ENCODE measurements around the gene WDR33.
A peak's percentile ranks its signal among the peaks of the same experiment; 100 is the strongest.

Gene WDR33

GRCh38 chr2:127688405-127688804, 122.6 kb downstream of the WDR33 start:
- DNase-seq: no peak

- no peak for DNase-seq
Measured at GRCh38 chr2:127685410-127686080, 125.4 kb downstream of the WDR33 start.

- no peak for DNase-seq
Measured at GRCh38 chr2:127683757-127684156, 127.2 kb downstream of the WDR33 start.

DNA sequence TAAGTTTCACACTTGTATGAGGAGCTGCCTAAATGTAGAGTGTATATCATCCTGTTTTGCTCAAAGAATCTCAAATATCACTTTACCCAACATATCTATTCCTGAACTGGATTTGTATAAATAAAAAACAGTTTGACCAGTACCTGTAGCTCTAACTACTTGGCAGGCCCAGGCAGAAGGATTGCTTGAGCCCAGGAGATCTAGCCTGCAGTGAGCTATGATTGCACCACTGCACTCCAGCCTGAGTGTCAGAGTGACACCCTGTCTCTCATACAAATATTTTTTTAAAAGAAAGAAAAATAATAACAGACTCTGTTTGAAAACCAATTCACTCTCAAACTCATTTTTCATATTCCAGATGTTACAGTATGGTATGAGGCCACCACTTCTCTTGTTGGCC, 127.9 kb downstream of the WDR33 start:
- DNase-seq: no peak

DNA sequence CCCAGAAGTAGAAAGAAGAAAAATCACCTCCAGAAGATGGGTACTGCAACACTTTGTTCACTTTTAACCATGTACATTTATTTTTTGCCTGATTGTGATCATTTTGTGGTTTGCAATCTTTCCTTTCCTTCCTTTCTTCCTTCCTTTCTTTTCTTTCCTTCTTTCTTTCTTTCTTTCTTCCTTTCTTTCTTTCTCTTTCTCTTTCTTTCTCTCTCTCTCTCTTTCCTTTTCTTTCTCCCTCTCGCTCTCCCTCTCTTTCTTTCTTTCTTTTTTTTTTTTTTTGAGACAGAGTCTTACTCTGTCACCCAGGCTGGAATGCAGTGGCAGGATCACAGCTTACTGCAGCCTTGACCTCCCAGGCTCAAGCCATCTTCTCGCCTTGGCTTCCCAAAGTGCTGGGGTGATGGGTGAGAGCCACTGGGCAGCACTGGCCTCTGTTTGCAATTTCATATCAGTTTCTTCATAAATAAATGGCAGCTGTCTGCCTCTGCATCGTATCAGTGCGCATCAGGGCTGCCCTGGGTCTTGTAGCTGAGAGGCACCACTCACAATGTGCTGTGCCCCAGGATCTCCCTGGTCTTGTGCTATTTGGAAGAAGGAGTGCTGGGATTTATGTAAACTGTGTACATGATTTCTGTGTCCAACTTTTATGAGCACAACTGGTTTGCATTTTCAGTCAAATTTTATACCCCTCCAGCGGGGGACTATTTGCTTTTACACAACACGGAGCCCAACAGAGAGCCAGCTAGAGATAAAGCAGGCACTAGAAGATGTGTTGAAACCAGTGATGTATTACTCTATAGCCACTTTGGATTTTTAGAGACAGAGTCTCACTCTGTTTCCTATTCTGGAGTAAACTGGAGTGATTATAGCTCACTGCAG, 128.8 kb downstream of the WDR33 start:
- no peak for DNase-seq

DNA sequence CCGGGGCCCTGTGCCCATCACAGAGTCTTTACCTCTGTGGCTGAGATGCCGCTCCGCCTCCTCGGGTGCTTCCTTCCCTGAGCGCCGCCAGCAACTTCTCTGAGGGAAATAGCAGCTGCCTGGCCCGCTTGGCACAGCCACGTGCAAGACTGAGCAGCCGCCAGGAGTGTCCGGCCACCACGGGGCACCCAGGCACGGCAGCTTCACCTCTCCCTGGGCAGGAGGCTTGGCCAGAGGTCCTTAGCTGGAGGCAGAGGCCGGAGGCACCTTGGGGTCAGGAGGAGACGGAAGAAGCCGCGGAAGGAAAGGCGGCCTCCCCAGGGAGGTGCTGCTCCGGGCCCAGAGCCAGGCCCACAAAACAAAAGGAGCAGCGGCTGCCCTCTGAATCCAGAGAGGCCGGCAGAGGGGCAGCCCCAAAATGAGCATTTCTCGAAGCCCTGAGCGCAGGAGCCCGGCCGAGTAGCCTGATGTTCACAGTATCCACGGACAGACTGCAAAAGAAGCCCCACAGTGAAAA, 129.6 kb downstream of the WDR33 start:
- no peak for DNase-seq

DNA sequence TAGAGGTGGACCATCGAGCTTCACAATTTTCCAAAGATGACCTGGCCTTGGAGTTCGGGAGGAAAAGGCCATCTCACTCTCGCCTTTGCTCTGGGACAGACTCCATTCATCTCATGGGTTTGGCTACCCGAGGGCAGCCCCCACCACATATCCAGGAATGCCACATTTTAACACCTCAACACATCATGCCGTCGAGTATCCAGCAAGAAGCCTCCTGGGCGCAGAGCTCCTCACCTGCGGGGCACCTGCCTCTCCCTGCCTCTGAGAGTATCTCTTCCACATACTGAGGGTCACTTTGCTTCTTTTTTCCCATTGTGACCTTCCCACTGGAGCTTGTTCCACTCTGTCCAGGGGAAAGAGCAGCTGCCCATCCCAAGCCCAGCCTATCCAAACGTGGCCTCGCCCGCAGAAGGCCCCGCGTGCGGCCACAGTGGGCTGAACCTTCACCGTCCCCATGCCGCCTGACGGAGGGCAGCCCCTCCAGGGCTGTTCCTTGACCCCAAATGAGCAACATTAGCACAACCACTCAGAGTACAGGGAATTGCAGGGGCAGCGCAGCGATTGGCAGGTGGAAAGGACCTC, 130.2 kb downstream of the WDR33 start:
- no peak for DNase-seq

DNA sequence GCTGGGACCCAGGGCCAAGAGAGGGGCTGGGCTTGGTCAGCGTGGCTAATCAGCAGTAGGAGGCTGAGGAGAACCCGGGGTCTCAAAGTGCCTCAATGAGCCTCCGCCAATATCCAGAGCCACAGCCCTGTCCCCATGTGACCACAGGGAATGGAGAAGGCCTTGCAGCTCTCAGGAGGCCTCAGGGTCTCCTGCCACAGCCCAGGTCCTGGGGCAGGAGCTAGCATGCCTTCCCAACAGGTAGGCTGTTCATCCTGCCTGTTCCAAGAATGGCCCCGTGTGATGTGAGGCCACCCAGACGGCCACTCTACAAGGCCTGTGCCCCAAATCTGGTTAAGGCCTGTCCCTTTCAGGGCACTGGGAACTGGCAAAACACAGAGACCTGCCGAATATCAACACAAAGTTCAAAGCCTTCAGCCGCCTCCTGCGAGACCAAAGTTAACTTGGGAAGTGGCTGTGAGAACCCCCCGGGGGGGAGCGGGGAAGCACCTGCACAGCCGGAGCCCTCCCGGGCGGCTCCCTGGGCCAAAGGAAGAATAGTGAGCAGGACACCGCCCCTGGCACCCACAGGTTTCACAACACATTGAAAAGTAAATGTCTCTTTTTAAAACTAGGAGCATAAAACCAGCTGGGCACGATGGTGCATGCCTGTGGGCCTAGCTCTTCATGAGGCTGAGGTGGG, 131.2 kb downstream of the WDR33 start:
- no peak for DNase-seq

DNA sequence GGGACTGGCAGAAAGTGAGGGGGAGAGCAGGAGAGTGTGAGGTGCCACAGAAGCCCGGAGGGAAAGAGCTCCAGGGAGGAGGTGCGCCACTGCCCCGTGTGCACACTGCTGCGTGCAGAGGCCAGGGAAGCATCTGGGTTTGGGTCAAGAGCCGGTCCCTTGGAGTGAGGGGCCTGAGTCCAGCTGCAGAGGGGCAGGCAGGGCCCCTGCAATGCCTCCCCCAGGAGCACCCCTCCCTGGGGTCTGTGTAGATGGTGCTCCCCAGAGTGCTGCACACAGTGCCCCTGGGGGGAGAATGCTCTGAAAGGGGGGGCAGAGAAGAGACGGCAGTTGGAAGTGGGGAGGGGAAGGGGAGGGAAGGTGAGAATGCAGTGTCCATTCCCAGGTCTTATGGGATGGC, 132.0 kb downstream of the WDR33 start:
- no peak for DNase-seq

- DNase-seq: no peak
Measured at GRCh38 chr2:127678531-127678930, 132.4 kb downstream of the WDR33 start.

- no peak for DNase-seq
Measured at GRCh38 chr2:127676906-127677305, 134.1 kb downstream of the WDR33 start.

DNA sequence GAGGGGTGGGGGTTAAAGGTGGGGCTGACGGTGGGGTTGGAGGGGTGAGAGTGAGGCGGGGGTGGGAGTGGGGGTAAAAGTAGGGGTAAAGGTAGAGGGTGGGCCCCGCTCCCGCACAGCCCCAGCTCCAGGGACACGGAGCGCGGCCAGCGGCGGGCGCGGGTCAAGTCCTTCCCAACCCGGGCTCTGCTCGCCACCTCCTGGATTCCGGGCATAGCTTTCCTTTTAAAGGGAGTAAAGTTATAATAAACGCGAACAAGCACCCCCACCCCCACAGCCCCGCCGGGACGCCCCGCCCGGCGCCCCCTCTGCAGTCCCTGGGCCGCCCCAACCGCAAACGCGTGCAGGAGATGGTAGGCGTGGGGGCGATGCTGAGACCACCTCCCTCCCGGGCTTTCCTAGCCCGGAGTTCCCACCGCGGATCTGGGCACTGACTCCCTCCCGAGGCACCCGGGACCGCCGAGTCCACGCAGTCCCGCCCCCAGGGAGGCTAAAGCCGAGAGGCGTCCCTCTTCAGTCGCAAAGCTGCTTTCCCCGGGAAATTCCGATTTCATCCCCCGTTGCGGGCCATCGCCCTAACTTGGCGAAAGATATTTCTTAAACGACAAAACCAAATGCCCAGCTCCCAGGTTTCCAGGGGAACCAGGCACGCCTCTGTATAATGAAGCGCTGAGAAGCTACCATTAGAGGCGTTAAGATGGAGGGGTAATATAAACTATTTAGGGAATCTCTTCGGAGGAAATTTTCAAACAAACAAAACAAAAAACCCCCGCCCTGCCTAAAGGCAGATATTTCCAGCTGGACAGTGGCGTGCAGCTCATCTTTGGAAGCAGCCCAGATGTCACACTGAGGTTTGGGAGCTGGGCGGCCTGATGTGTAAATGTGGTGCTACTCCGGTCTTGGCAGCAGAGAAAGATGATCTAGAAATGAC, 135.4 kb downstream of the WDR33 start, which contains the start of gene LIMS2:
Gene LIMS2 (minus strand): TSS at position 200 of the 931 bp plus-strand sequence. CDS start 506 bp downstream, outside the sequence.
- peak; percentile 30 for DNase-seq

GRCh38 chr2:127674241-127675209, 136.4 kb downstream of the WDR33 start:
- DNase-seq: no peak

GRCh38 chr2:127673291-127674069, 137.5 kb downstream of the WDR33 start:
- DNase-seq: no peak

GRCh38 chr2:127672341-127673224, 138.4 kb downstream of the WDR33 start:
- no peak for DNase-seq

- no peak for DNase-seq
Measured at GRCh38 chr2:127671557-127672302, 139.2 kb downstream of the WDR33 start.

GRCh38 chr2:127670957-127671290, 140.0 kb downstream of the WDR33 start:
- no peak for DNase-seq
